Testis (tissue), 2 donors: Measurements from ENCODE around the gene HLA-E.

Experiments used
- CTCF ChIP-seq, 3 experiments: fragments of 450-650 bp in 2 of 3; fragments of 200-600 bp in 1 of 3; sonication (generic) in 1 of 3; IDR thresholded peaks; one replicate each; pipeline ENCODE4 v1.5.1; 2016 to 2019; ENCODE audit warnings: antibody characterized with exemption in 3 of 3, mild to moderate bottlenecking in 2 of 3, moderate library complexity in 1 of 3
- POLR2A ChIP-seq: fragments of 450-650 bp; IDR thresholded peaks from one replicate; pipeline ENCODE4 v1.6.1; 2017; ENCODE audit warnings: antibody characterized with exemption, mild to moderate bottlenecking, moderate library complexity

- TF ChIP-seq CTCF (IDR thresholded peaks at IDR 0.05) (no peak), POLR2A (no peak)
These were observed 942 bp downstream of the HLA-E start for GRCh38 chr6:30490026-30490876.
